ENCODE results near the gene TRIM69. TPM values are rescaled to one million over a fixed set of nuclear protein-coding genes. Genes with fewer than 3 reads are reported as not detected.
"Not testable (repeated sequence)": the region's sequence is repeated elsewhere in the genome, so short reads cannot be mapped to it uniquely, and the experiment has no call there.

Gene TRIM69
- total RNA-seq, 2 experiments from 2014 or later: 53.0 to 59.5 TPM

DNA sequence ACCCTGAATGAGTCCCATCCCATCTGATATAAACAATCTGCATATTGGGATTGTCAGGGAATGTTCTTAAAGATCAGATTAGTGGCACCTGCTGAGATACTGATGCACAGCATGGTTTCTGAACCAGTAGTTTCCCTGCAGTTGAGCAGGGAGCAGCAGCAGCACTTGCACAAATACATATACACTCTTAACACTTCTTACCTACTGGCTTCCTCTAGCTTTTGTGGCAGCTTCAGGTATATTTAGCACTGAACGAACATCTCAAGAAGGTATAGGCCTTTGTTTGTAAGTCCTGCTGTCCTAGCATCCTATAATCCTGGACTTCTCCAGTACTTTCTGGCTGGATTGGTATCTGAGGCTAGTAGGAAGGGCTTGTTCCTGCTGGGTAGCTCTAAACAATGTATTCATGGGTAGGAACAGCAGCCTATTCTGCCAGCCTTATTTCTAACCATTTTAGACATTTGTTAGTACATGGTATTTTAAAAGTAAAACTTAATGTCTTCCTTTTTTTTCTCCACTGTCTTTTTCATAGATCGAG lies 20.5 kb upstream of the TRIM69 start:
- ATAC-seq (no peak), DNase-seq (no peak)
- Mint-ChIP-seq H3K4me3 (peak overlapping the region; percentile 99), H3K27me3 (ENCODE audit: low read depth) (no peaks in the 10 kb centered on the region), H3K27ac (peak overlapping the region; percentile 91), H3K36me3 (ENCODE audit: low read depth) (peaks cover 90% of the 10 kb centered on the region), H3K9me3 (ENCODE audit: insufficient read depth) (no peaks in the 10 kb centered on the region), H3K4me1 (ENCODE audit: low read depth) (peaks cover 61% of the 10 kb centered on the region)
- ChIA-PET CTCF (interaction anchor here (0.5 to 18.3 kb wide), 5 partner anchors 13 to 77 kb away, joined by 3 to 476 read pairs (median 189); partner anchors contain the start of genes SPG11 and TRIM69), POLR2A (interaction anchor here (0.7 to 20.9 kb wide), 5 partner anchors 13 to 179 kb away, joined by 3 to 2005 read pairs (median 3); partner anchors contain the start of genes EIF3J, SPG11 and TRIM69)

DNA sequence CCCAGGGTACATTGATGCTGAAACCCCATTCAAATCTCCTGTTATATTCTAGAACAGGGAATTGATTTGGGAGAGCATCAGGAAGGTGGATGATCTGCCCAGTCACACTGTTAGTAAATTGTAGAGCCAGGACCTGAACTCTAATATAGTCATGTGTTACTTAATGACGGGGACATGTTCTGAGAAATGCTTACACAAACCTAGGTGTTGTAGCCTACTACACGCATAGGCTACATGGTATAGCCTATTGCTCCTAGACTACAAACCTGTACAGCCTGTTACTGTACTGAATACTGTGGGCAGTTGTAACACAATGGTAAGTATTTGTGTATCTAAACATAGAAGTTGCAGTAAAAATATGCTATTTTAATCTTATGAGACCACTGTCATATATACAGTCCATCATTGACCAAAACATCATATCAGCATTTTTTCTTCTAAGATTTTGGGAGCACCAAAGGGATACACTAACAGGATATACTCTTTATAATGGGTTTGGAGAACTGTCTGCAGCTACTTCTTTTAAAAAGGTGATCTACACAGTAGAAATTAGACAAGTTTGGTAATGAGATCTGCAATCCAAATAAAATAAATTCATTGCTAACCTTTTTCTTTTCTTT lies 19.2 kb upstream of the TRIM69 start:
- Mint-ChIP-seq H3K4me3 (peak overlapping the region; percentile 99), H3K27me3 (ENCODE audit: low read depth) (no peaks in the 10 kb centered on the region), H3K27ac (peak overlapping the region; percentile 91), H3K9me3 (ENCODE audit: insufficient read depth) (no peaks in the 10 kb centered on the region), H3K4me1 (ENCODE audit: low read depth) (peaks cover 73% of the 10 kb centered on the region), H3K36me3 (ENCODE audit: low read depth) (peaks cover 81% of the 10 kb centered on the region)
- POLR2A ChIA-PET: interaction anchor here (20.7 to 20.9 kb wide), 2 partner anchors 12 to 41 kb away, joined by 1989 to 2005 read pairs; partner anchors contain the start of genes SPG11 and TRIM69
- CTCF ChIA-PET: interaction anchor here (1.3 to 18.3 kb wide), 4 partner anchors 12 to 68 kb away, joined by 3 to 476 read pairs (median 245); partner anchors contain the start of genes SPG11 and TRIM69
- ATAC-seq: no peak
- DNase-seq: no peak

DNA sequence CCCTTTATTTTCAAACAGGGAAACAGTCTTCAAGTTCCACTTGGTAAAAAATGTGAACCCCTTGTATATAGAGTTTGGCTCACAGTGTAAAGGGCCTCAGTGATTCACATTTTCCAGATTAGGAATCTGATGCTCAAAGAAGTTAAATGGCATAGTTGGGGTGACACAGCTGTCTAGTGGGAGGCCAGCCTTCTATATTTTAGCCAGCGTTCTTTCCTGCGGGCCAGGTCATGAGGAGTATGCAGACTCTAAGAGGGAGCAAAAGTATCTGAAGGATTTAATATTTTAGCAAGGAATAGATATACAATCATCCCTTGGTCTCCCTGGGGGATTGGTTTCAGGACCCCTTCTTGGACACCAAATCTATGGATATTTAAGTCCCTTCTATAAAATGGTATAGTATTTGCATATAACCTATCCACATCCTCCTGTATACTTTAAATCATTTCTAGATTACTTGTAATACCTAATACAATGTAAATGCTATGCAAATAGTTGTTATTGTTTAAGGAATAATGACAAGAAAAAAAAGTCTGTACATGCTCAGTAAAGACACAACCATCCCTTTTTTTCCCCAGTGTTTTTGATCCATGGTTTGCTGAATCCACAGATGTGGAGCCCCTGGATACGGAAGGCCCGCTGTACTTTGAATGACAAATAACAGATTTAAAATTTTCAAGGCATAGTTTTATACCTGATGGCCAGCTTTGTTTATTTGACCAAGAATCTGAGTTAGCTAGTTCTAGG lies 18.0 kb upstream of the TRIM69 start:
- POLR2A ChIA-PET: interaction anchor here (0.7 to 21.4 kb wide), 4 partner anchors 3 to 106 kb away, joined by 3 to 2005 read pairs (median 1997); partner anchors contain the start of genes B2M, PATL2, SPG11 and TRIM69
- H3K4me1 Mint-ChIP-seq (ENCODE audit: low read depth): peaks cover 80% of the 10 kb centered on the region
- H3K27me3 Mint-ChIP-seq (ENCODE audit: low read depth): no peaks in the 10 kb centered on the region

DNA sequence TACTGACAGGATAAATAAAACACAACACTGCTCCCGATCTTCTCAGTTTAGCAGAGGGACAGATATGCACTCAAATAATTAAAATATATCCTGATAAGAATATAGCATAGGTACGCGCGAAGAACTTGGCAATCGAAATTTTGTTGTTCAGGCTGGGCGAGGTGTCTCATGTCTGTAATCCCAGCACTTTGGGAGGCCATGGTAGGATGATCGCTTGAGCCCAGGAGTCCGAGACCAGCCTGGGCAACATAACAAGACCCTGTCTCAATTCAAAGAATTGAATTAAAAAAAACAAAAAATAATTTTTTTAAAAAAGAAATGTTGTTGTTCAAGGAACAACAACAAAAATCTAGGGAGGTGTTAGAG lies 17.4 kb upstream of the TRIM69 start:
- ChIA-PET CTCF (interaction anchor here (1.0 to 18.3 kb wide), 4 partner anchors 9 to 51 kb away, joined by 4 to 476 read pairs (median 163); partner anchors contain the start of genes SPG11 and TRIM69), POLR2A (interaction anchor here (0.7 to 21.4 kb wide), 5 partner anchors 4 to 140 kb away, joined by 3 to 2005 read pairs (median 1989); partner anchors contain the start of genes B2M, PATL2, SPG11 and TRIM69)
- H3K27me3 Mint-ChIP-seq (ENCODE audit: low read depth): no peaks in the 10 kb centered on the region
- ATAC-seq (no peak), DNase-seq (no peak)
- peak overlapping the region; percentile 94 for H3K27ac Mint-ChIP-seq
- peak overlapping the region; percentile 51 for H3K4me3 Mint-ChIP-seq
- no peaks in the 10 kb centered on the region for H3K9me3 Mint-ChIP-seq (ENCODE audit: insufficient read depth)
- peaks cover 85% of the 10 kb centered on the region for H3K4me1 Mint-ChIP-seq (ENCODE audit: low read depth)
- H3K36me3 Mint-ChIP-seq (ENCODE audit: low read depth): peaks cover 65% of the 10 kb centered on the region

More for the DNA sequence above, 18.0 kb upstream of the TRIM69 start:
- CTCF ChIA-PET: interaction anchor here (1.0 to 18.3 kb wide), 5 partner anchors 9 to 50 kb away, joined by 4 to 476 read pairs (median 189); partner anchors contain the start of genes SPG11 and TRIM69
- ATAC-seq (no peak), DNase-seq (no peak)
- no peaks in the 10 kb centered on the region for H3K9me3 Mint-ChIP-seq (ENCODE audit: insufficient read depth)
- peak overlapping the region; percentile 94 for H3K27ac Mint-ChIP-seq
- peak overlapping the region; percentile 61 for H3K4me3 Mint-ChIP-seq
- peaks cover 70% of the 10 kb centered on the region for H3K36me3 Mint-ChIP-seq (ENCODE audit: low read depth)

GRCh38 chr15:44719293-44719999 lies 16.9 kb upstream of the TRIM69 start:
- Mint-ChIP-seq H3K9me3 (ENCODE audit: insufficient read depth) (no peaks in the 10 kb centered on the region), H3K4me3 (peak overlapping the region; percentile 30), H3K36me3 (ENCODE audit: low read depth) (peaks cover 63% of the 10 kb centered on the region), H3K27ac (peak overlapping the region; percentile 94), H3K27me3 (ENCODE audit: low read depth) (no peaks in the 10 kb centered on the region), H3K4me1 (ENCODE audit: low read depth) (peaks cover 90% of the 10 kb centered on the region)
- peak; percentile 78 for DNase-seq
- ChIA-PET POLR2A (interaction anchor here (1.1 to 21.4 kb wide), 5 partner anchors 4 to 140 kb away, joined by 3 to 2005 read pairs (median 1989); partner anchors contain the start of genes B2M, PATL2, SPG11 and TRIM69), CTCF (interaction anchor here (1.0 to 18.3 kb wide), 4 partner anchors 8 to 51 kb away, joined by 4 to 476 read pairs (median 163); partner anchors contain the start of genes SPG11 and TRIM69)
- peak; percentile 47 for ATAC-seq

DNA sequence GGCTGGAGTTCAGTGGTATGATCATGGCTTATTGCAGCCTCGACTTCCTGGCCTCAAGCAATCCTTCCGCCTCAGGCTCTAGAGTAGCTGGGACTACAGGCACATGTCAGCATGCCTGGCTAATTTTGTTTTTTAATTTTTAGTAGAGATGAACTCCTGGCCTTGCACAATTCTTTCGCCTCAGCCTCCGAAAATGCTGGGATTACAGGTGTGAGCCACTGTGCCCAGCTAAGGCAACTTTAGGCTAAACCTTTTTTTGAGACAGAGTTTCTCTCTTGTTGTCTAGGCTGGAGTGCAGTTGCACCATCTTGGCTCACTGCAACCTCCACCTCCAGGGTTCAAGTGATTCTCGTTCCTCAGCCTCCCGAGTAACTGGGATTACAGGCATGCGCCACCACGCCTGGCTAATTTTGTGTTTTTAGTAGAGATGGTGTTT lies 16.3 kb upstream of the TRIM69 start:
- peak overlapping the region; percentile 23 for H3K4me3 Mint-ChIP-seq
- not testable (repeated sequence) for DNase-seq

DNA sequence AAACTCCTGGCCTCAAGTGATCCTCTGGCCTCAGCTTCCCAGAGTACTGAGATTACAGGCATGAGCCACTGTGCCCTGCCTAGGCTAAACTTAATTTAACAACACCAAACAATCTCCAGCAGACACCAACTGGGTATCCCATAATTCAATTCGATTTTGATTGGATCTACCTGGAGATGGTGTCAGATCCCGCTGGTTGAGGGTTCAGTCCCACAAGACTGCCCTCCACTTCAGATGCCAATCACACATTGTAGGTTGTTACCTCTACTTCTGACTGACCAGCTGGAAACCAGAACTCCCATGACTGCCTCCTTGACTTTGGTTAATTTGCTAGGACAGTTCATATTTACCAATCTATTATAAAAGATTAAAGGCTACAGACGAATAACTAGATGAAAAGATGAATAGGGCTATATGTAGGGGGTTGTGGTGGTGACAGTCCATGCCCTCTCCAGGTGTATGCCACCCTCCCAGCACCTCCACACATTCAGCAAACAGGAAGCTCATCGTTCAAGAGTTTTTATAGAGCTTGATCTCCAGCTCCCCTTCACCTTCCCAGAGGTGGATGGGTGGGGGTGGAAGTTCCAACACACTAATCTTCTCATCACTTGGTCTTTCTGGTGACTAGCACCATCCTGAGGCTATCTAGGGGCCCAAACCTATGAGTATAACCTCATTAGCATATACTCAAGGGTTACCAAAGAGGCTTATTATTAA lies 15.7 kb upstream of the TRIM69 start:
- Mint-ChIP-seq H3K36me3 (ENCODE audit: low read depth) (peaks cover 52% of the 10 kb centered on the region), H3K27ac (peak overlapping the region; percentile 94), H3K4me3 (no peak overlapping the region), H3K9me3 (ENCODE audit: insufficient read depth) (no peaks in the 10 kb centered on the region), H3K27me3 (ENCODE audit: low read depth) (no peaks in the 10 kb centered on the region), H3K4me1 (ENCODE audit: low read depth) (peaks cover 90% of the 10 kb centered on the region)
- POLR2A ChIA-PET: interaction anchor here (0.6 to 21.4 kb wide), 6 partner anchors 6 to 1692 kb away, joined by 3 to 2005 read pairs (median 997); partner anchors contain the start of genes B2M, PATL2, SPG11 and TRIM69
- ATAC-seq (no peak), DNase-seq (no peak)
- CTCF ChIA-PET: interaction anchor here (2.7 to 18.3 kb wide), 3 partner anchors 9 to 53 kb away, joined by 25 to 476 read pairs (median 301); partner anchors contain the start of genes SPG11 and TRIM69

More for the DNA sequence above, 16.3 kb upstream of the TRIM69 start:
- not testable (repeated sequence) for ATAC-seq; H3K9me3 Mint-ChIP-seq (ENCODE audit: insufficient read depth); H3K27me3 Mint-ChIP-seq (ENCODE audit: low read depth)
- ChIA-PET CTCF (interaction anchor here (2.7 to 18.3 kb wide), 3 partner anchors 10 to 52 kb away, joined by 25 to 476 read pairs (median 301); partner anchors contain the start of genes SPG11 and TRIM69), POLR2A (interaction anchor here (0.6 to 21.4 kb wide), 6 partner anchors 5 to 141 kb away, joined by 3 to 2005 read pairs (median 997); partner anchors contain the start of genes B2M, PATL2, SPG11 and TRIM69)
- Mint-ChIP-seq H3K36me3 (ENCODE audit: low read depth) (peaks cover 58% of the 10 kb centered on the region), H3K4me1 (ENCODE audit: low read depth) (peaks cover 92% of the 10 kb centered on the region), H3K27ac (peak overlapping the region; percentile 94)

- Mint-ChIP-seq H3K4me1 (ENCODE audit: low read depth) (peaks cover 89% of the 10 kb centered on the region), H3K27ac (peak overlapping the region; percentile 94), H3K9me3 (ENCODE audit: insufficient read depth) (no peaks in the 10 kb centered on the region), H3K4me3 (peak overlapping the region; percentile 12), H3K36me3 (ENCODE audit: low read depth) (peaks cover 44% of the 10 kb centered on the region), H3K27me3 (ENCODE audit: low read depth) (no peaks in the 10 kb centered on the region)
- no peak for ATAC-seq
- ChIA-PET POLR2A (interaction anchor here (20.7 to 21.4 kb wide), 3 partner anchors 7 to 46 kb away, joined by 1989 to 2005 read pairs (median 2005); partner anchors contain the start of genes B2M, PATL2, SPG11 and TRIM69), CTCF (interaction anchor here (1.3 to 18.3 kb wide), 4 partner anchors 9 to 54 kb away, joined by 3 to 476 read pairs (median 152); partner anchors contain the start of genes B2M, PATL2, SPG11 and TRIM69)
- DNase-seq: no peak
Measured at GRCh38 chr15:44722011-44722410, 14.3 kb upstream of the TRIM69 start.

GRCh38 chr15:44726136-44726535 lies 10.2 kb upstream of the TRIM69 start:
- peaks cover 25% of the 10 kb centered on the region for H3K36me3 Mint-ChIP-seq (ENCODE audit: low read depth)
- no peak for ATAC-seq
- peak overlapping the region; percentile 99 for H3K4me3 Mint-ChIP-seq
- H3K27ac Mint-ChIP-seq: peak overlapping the region; percentile 100
- H3K4me1 Mint-ChIP-seq (ENCODE audit: low read depth): peaks cover 69% of the 10 kb centered on the region
- peak; percentile 51 for DNase-seq
- H3K9me3 Mint-ChIP-seq (ENCODE audit: insufficient read depth): no peaks in the 10 kb centered on the region
- no peaks in the 10 kb centered on the region for H3K27me3 Mint-ChIP-seq (ENCODE audit: low read depth)
- POLR2A ChIA-PET: interaction anchor here (1.0 to 21.4 kb wide), 7 partner anchors 11 to 62 kb away, joined by 3 to 2005 read pairs (median 35); partner anchors contain the start of genes B2M, PATL2, SPG11 and TRIM69
- CTCF ChIA-PET: interaction anchor here (0.6 to 8.2 kb wide), 6 partner anchors 11 to 147 kb away, joined by 3 to 189 read pairs (median 35); partner anchors contain the start of genes B2M, PATL2, SPG11 and TRIM69
